ENCODE results near the gene KLHDC8B.
A peak's percentile ranks its signal among the peaks of the same experiment; 100 is the strongest.

Gene KLHDC8B

GRCh38 chr3:49165771-49166751 is 5.3 kb upstream of the KLHDC8B start, which contains the start of gene CCDC71:
Gene CCDC71, minus strand, starts transcription at chr3:49166331. Its CDS starts 2,123 bp downstream, at chr3:49164208.
- Histone ChIP-seq H3K36me3 (ENCODE audit: control insufficient read depth, insufficient read depth, low read length) (peaks cover 9% of the 10 kb centered on the region), H4K5ac (ENCODE audit: low read length) (peak within 1 kb of the TSS; percentile 100), H2BK15ac (replicated peaks; ENCODE audit: low read depth) (no peak within 1 kb of the TSS), H3K4me2 (ENCODE audit: low read length) (peak within 1 kb of the TSS; percentile 91), H3K18ac (ENCODE audit: low read length) (peak within 1 kb of the TSS; percentile 87), H3K27ac (ENCODE audit: low read depth, low read length) (peak within 1 kb of the TSS; percentile 7), H3K79me2 (ENCODE audit: control insufficient read depth, insufficient read depth, low read length) (peaks cover 12% of the 10 kb centered on the region), H3K79me1 (ENCODE audit: low read length) (peaks cover 26% of the 10 kb centered on the region), H3K9ac (ENCODE audit: low read length) (peak within 1 kb of the TSS; percentile 95), H2AK5ac (ENCODE audit: low read length) (peak within 1 kb of the TSS; percentile 45), H3K4ac (ENCODE audit: low read depth, low read length) (peak within 1 kb of the TSS; percentile 66), H3K23ac (ENCODE audit: low read length) (no peak within 1 kb of the TSS), H3K56ac (ENCODE audit: low read length) (peak within 1 kb of the TSS; percentile 100), H4K8ac (ENCODE audit: low read depth, low read length) (peak within 1 kb of the TSS; percentile 83), H2BK120ac (ENCODE audit: low read depth, low read length) (no peak within 1 kb of the TSS), H3K27me3 (ENCODE audit: insufficient read depth, low read length, poor library complexity) (no peaks in the 10 kb centered on the region), H2BK5ac (ENCODE audit: low read length) (no peak within 1 kb of the TSS), H3K4me1 (ENCODE audit: control insufficient read depth, low read depth, low read length) (peaks cover 2% of the 10 kb centered on the region), H3K4me3 (ENCODE audit: low read length) (peak within 1 kb of the TSS; percentile 96)
- peak; percentile 74 for DNase-seq
- no CpG with 5 or more reads among the region's 69 CpGs for WGBS (ENCODE audit: extremely low coverage, insufficient coverage, low lambda C conversion rate)

DNA sequence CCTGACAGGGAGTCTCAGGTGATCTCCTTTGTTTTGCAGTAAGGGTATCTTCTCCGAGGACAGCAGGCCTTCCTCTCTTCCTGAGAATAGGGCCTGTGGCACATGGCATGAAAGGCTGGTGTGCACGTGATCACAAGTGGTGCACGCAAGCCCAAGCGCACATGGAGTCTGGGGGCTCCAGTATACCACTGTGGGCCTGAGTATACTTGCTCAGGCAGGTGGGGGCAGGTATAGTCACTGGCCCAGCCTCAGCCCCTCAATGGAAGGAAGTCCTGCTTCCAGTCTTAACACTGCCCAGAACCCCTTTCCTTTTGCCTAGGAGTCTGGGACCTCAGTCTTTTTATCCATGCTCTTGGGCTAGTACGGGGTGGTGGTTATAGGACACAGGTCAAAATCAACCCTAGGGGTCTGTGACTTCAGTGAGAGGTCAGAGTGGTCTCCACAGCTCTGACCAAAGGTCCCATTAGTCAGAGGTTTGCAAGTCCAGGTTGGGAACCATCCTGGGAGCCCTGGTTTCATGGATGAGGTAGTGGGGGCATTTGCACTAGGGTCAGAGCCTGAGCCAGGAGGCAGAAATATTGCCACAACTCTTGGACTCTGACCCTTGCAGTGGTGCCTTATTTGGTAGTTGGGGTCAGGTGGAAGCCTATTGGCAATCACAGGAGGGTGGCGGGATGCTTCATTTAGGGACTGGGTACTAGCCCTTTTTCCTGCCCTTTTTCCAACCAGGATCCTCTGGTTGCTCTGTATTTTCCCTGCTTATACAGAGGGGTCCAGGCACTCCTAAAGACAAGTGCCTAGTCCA is 4.4 kb upstream of the KLHDC8B start:
- Histone ChIP-seq H3K79me2 (ENCODE audit: control insufficient read depth, insufficient read depth, low read length) (peaks cover 12% of the 10 kb centered on the region), H3K9ac (ENCODE audit: low read length) (peak overlapping the region; percentile 38), H3K36me3 (ENCODE audit: control insufficient read depth, insufficient read depth, low read length) (peaks cover 9% of the 10 kb centered on the region), H3K79me1 (ENCODE audit: low read length) (peaks cover 25% of the 10 kb centered on the region), H2AK5ac (ENCODE audit: low read length) (peak overlapping the region; percentile 45), H3K27me3 (ENCODE audit: insufficient read depth, low read length, poor library complexity) (no peaks in the 10 kb centered on the region), H2BK120ac (ENCODE audit: low read depth, low read length) (no peak overlapping the region), H3K23ac (ENCODE audit: low read length) (no peak overlapping the region), H2BK5ac (ENCODE audit: low read length) (no peak overlapping the region), H3K4me2 (ENCODE audit: low read length) (peak overlapping the region; percentile 38), H3K4me1 (ENCODE audit: control insufficient read depth, low read depth, low read length) (peaks cover 2% of the 10 kb centered on the region), H3K4me3 (ENCODE audit: low read length) (no peak overlapping the region), H4K5ac (ENCODE audit: low read length) (peak overlapping the region; percentile 100), H3K4ac (ENCODE audit: low read depth, low read length) (no peak overlapping the region), H3K27ac (ENCODE audit: low read depth, low read length) (no peak overlapping the region), H3K18ac (ENCODE audit: low read length) (no peak overlapping the region), H3K56ac (ENCODE audit: low read length) (no peak overlapping the region), H2BK15ac (replicated peaks; ENCODE audit: low read depth) (no peak overlapping the region), H4K8ac (ENCODE audit: low read depth, low read length) (no peak overlapping the region)
- WGBS (ENCODE audit: extremely low coverage, insufficient coverage, low lambda C conversion rate) = no CpG with 5 or more reads among the region's 6 CpGs
- DNase-seq = no peak

GRCh38 chr3:49170744-49171118 is 667 bp upstream of the KLHDC8B start:
- Histone ChIP-seq H2AK5ac (ENCODE audit: low read length) (no peak overlapping the region), H2BK15ac (replicated peaks; ENCODE audit: low read depth) (no peak overlapping the region), H3K36me3 (ENCODE audit: control insufficient read depth, insufficient read depth, low read length) (no peaks in the 10 kb centered on the region), H3K79me1 (ENCODE audit: low read length) (peaks cover 1% of the 10 kb centered on the region), H3K18ac (ENCODE audit: low read length) (no peak overlapping the region), H3K9ac (ENCODE audit: low read length) (peak overlapping the region; percentile 64), H3K23ac (ENCODE audit: low read length) (no peak overlapping the region), H3K4me2 (ENCODE audit: low read length) (no peak overlapping the region), H3K4me1 (ENCODE audit: control insufficient read depth, low read depth, low read length) (peaks cover 10% of the 10 kb centered on the region), H4K5ac (ENCODE audit: low read length) (no peak overlapping the region), H3K27me3 (ENCODE audit: insufficient read depth, low read length, poor library complexity) (no peaks in the 10 kb centered on the region), H4K8ac (ENCODE audit: low read depth, low read length) (no peak overlapping the region), H3K56ac (ENCODE audit: low read length) (peak overlapping the region; percentile 79), H3K79me2 (ENCODE audit: control insufficient read depth, insufficient read depth, low read length) (peaks cover 2% of the 10 kb centered on the region), H2BK5ac (ENCODE audit: low read length) (no peak overlapping the region), H3K4ac (ENCODE audit: low read depth, low read length) (no peak overlapping the region), H3K27ac (ENCODE audit: low read depth, low read length) (no peak overlapping the region), H2BK120ac (ENCODE audit: low read depth, low read length) (no peak overlapping the region), H3K4me3 (ENCODE audit: low read length) (no peak overlapping the region)
- no CpG with 5 or more reads among the region's 1 CpG for WGBS (ENCODE audit: extremely low coverage, insufficient coverage, low lambda C conversion rate)
- no peak for DNase-seq

- no peak overlapping the region for H2BK15ac ChIP-seq (replicated peaks; ENCODE audit: low read depth)
- H3K27me3 ChIP-seq (ENCODE audit: insufficient read depth, low read length, poor library complexity) = no peaks in the 10 kb centered on the region
- H3K79me1 ChIP-seq (ENCODE audit: low read length) = peaks cover 1% of the 10 kb centered on the region
- H3K18ac ChIP-seq (ENCODE audit: low read length) = peak overlapping the region; percentile 5
- H3K4ac ChIP-seq (ENCODE audit: low read depth, low read length) = no peak overlapping the region
- H2BK120ac ChIP-seq (ENCODE audit: low read depth, low read length) = no peak overlapping the region
- H3K27ac ChIP-seq (ENCODE audit: low read depth, low read length) = no peak overlapping the region
- H3K4me3 ChIP-seq (ENCODE audit: low read length) = peak overlapping the region; percentile 70
- peaks cover 10% of the 10 kb centered on the region for H3K4me1 ChIP-seq (ENCODE audit: control insufficient read depth, low read depth, low read length)
- no peaks in the 10 kb centered on the region for H3K36me3 ChIP-seq (ENCODE audit: control insufficient read depth, insufficient read depth, low read length)
- H3K9ac ChIP-seq (ENCODE audit: low read length) = peak overlapping the region; percentile 92
- peak overlapping the region; percentile 89 for H3K4me2 ChIP-seq (ENCODE audit: low read length)
- WGBS (ENCODE audit: extremely low coverage, insufficient coverage, low lambda C conversion rate) = no CpG with 5 or more reads among the region's 7 CpGs
- DNase-seq = no peak
- no peak overlapping the region for H2BK5ac ChIP-seq (ENCODE audit: low read length)
- peak overlapping the region; percentile 93 for H3K56ac ChIP-seq (ENCODE audit: low read length)
- peak overlapping the region; percentile 85 for H2AK5ac ChIP-seq (ENCODE audit: low read length)
- H3K23ac ChIP-seq (ENCODE audit: low read length) = no peak overlapping the region
- H3K79me2 ChIP-seq (ENCODE audit: control insufficient read depth, insufficient read depth, low read length) = no peaks in the 10 kb centered on the region
- no peak overlapping the region for H4K5ac ChIP-seq (ENCODE audit: low read length)
- no peak overlapping the region for H4K8ac ChIP-seq (ENCODE audit: low read depth, low read length)
Observed at GRCh38 chr3:49171775-49172500, 540 bp downstream of the KLHDC8B start.

DNA sequence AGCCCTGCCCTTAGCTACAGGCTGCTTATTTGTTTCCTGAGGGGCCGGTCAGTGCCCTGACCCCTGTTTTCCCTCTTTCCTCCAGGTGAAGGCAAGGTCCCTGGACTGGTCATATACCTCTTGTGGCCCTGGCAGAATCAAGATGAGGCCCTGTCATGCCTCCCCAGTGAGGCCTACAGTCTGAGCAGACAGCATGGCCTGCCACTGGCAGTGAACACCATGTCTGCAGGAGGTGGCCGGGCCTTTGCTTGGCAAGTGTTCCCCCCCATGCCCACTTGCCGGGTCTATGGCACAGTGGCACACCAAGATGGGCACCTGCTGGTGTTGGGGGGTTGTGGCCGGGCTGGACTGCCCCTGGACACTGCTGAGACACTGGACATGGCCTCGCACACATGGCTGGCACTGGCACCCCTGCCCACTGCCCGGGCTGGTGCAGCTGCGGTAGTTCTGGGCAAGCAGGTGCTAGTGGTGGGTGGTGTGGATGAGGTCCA is 1.2 kb downstream of the KLHDC8B start:
- Histone ChIP-seq H2AK5ac (ENCODE audit: low read length) (peak overlapping the region; percentile 82), H3K79me1 (ENCODE audit: low read length) (peaks cover 1% of the 10 kb centered on the region), H2BK120ac (ENCODE audit: low read depth, low read length) (no peak overlapping the region), H3K23ac (ENCODE audit: low read length) (peak overlapping the region; percentile 24), H3K56ac (ENCODE audit: low read length) (peak overlapping the region; percentile 93), H3K79me2 (ENCODE audit: control insufficient read depth, insufficient read depth, low read length) (no peaks in the 10 kb centered on the region), H3K27me3 (ENCODE audit: insufficient read depth, low read length, poor library complexity) (no peaks in the 10 kb centered on the region), H3K4me1 (ENCODE audit: control insufficient read depth, low read depth, low read length) (peaks cover 10% of the 10 kb centered on the region), H4K8ac (ENCODE audit: low read depth, low read length) (no peak overlapping the region), H3K27ac (ENCODE audit: low read depth, low read length) (peak overlapping the region; percentile 15), H3K4ac (ENCODE audit: low read depth, low read length) (no peak overlapping the region), H4K5ac (ENCODE audit: low read length) (no peak overlapping the region), H3K4me3 (ENCODE audit: low read length) (no peak overlapping the region), H3K4me2 (ENCODE audit: low read length) (no peak overlapping the region), H2BK5ac (ENCODE audit: low read length) (peak overlapping the region; percentile 7), H3K18ac (ENCODE audit: low read length) (no peak overlapping the region), H3K9ac (ENCODE audit: low read length) (peak overlapping the region; percentile 92), H2BK15ac (replicated peaks; ENCODE audit: low read depth) (no peak overlapping the region), H3K36me3 (ENCODE audit: control insufficient read depth, insufficient read depth, low read length) (no peaks in the 10 kb centered on the region)
- no peak for DNase-seq
- no CpG with 5 or more reads among the region's 7 CpGs for WGBS (ENCODE audit: extremely low coverage, insufficient coverage, low lambda C conversion rate)

Measured in mesendoderm (in vitro differentiated cells).